Gastroesophageal sphincter (tissue), 3 donors: Measurements from ENCODE around the gene SORD.

ENCODE experiments used
- CTCF ChIP-seq, 4 experiments: fragments of 200-600 bp in 2 of 4; fragments of 450-650 bp in 2 of 4; sonication (generic) in 1 of 4; IDR thresholded peaks; one replicate each; pipeline ENCODE4 v1.5.1; 2017 to 2019; ENCODE audit warnings: antibody characterized with exemption in 4 of 4, mild to moderate bottlenecking in 2 of 4, moderate library complexity in 2 of 4
- POLR2A ChIP-seq, 2 donors: fragments of 450-650 bp; IDR thresholded peaks; one replicate each; pipeline ENCODE4 v1.6.1; 2017; ENCODE audit warnings: antibody characterized with exemption in 2 of 2, mild to moderate bottlenecking in 2 of 2, moderate library complexity in 1 of 2
- POLR2AphosphoS5 ChIP-seq: sonication (generic); formaldehyde crosslinking; IDR thresholded peaks from one replicate; pipeline ENCODE4 v1.6.1; 2017; ENCODE audit warnings: antibody characterized with exemption

DNA sequence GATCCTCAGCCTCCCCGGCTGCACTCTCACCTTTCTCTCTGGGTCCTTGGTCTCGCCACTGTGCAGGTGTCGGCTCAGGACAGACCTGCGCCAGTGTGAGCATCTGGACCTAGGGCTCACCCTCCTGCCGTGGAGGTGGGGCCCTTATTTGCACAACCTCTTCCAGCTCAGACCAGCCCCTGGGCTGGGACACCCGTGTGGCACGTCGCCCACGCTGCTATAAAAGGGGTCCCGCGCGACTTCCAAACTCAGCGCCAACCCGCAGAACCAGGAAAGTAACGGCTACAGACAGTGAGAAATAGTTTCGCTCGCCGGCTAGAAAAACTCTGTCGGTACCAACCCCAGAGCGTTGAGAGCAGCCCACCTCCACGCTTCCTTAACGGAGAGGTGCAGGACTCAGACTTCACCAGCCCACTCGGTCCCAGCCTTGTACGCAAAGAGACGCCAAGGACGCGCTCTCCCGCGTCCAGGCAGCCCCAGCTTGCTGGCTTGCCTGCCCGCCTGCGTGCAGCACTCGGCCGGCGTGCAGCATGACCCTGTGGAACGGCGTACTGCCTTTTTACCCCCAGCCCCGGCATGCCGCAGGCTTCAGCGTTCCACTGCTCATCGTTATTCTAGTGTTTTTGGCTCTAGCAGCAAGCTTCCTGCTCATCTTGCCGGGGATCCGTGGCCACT lies 91.2 kb downstream of the SORD start, which contains the start of the genes DUOX2 and DUOXA2:
- no peak for TF ChIP-seq POLR2AphosphoS5
- no peak for TF ChIP-seq CTCF (IDR thresholded peaks at IDR 0.05)
- no peak for TF ChIP-seq POLR2A (IDR thresholded peaks at IDR 0.05)
